DMS79 (cell line): ENCODE results near the gene RPL26.
"Not testable (repeated sequence)": the region's sequence is repeated elsewhere in the genome, so short reads cannot be mapped to it uniquely, and the experiment has no call there.

Source experiments
- DNase-seq: peaks from one replicate; lab custom pipeline; 2025; lab: John Stamatoyannopoulos, UW

The RPL26 gene

GRCh38 chr17:8365143-8365542 is 17.9 kb downstream of the RPL26 start:
- DNase-seq: no peak

- no peak for DNase-seq
Observed at GRCh38 chr17:8362651-8363332, 20.2 kb downstream of the RPL26 start.

- DNase-seq: no peak
Observed at GRCh38 chr17:8360751-8361150, 22.2 kb downstream of the RPL26 start.

GRCh38 chr17:8360260-8360659 is 22.7 kb downstream of the RPL26 start:
- no peak for DNase-seq

GRCh38 chr17:8359769-8360168 is 23.2 kb downstream of the RPL26 start:
- no peak for DNase-seq

GRCh38 chr17:8357910-8358309 is 25.1 kb downstream of the RPL26 start:
- DNase-seq: no peak

GRCh38 chr17:8354236-8354635 is 28.8 kb downstream of the RPL26 start:
- DNase-seq: no peak

GRCh38 chr17:8353736-8354135 is 29.3 kb downstream of the RPL26 start:
- no peak for DNase-seq

GRCh38 chr17:8350339-8350738 is 32.7 kb downstream of the RPL26 start:
- DNase-seq: no peak

GRCh38 chr17:8347001-8347400 is 36.0 kb downstream of the RPL26 start:
- not testable (repeated sequence) for DNase-seq

GRCh38 chr17:8345951-8346665 is 36.9 kb downstream of the RPL26 start:
- no peak for DNase-seq

- DNase-seq: no peak
Observed at GRCh38 chr17:8345052-8345690, 37.8 kb downstream of the RPL26 start.

- DNase-seq: no peak
Observed at GRCh38 chr17:8341456-8341855, 41.5 kb downstream of the RPL26 start.

- no peak for DNase-seq
Observed at GRCh38 chr17:8339540-8339939, 43.5 kb downstream of the RPL26 start, which contains the start of gene ODF4. Gene ODF4 (plus strand): TSS chr17:8339840. CDS start chr17:8340052, 212 bp downstream.

GRCh38 chr17:8338753-8339140 is 44.2 kb downstream of the RPL26 start:
- no peak for DNase-seq

- DNase-seq: no peak
Observed at GRCh38 chr17:8337802-8338752, 44.9 kb downstream of the RPL26 start.

- DNase-seq: no peak
Observed at GRCh38 chr17:8333281-8333680, 49.7 kb downstream of the RPL26 start.

- DNase-seq: no peak
Observed at GRCh38 chr17:8332688-8333087, 50.3 kb downstream of the RPL26 start.

- DNase-seq: no peak
Observed at GRCh38 chr17:8332128-8332527, 50.9 kb downstream of the RPL26 start.
